GM12801 (cell line): Measurements from ENCODE around the gene PLCL1.

Source experiments
- CTCF ChIP-seq: IDR thresholded peaks from one replicate; pipeline ENCODE4 v1.5.1; 2011; ENCODE audit warnings: control low read depth; ENCODE audit not compliant: insufficient read length; ENCODE audit errors: extremely low read depth

PLCL1 gene

GRCh38 chr2:198017068-198017467 is 212.7 kb downstream of the PLCL1 start:
- TF ChIP-seq CTCF: no peak

DNA sequence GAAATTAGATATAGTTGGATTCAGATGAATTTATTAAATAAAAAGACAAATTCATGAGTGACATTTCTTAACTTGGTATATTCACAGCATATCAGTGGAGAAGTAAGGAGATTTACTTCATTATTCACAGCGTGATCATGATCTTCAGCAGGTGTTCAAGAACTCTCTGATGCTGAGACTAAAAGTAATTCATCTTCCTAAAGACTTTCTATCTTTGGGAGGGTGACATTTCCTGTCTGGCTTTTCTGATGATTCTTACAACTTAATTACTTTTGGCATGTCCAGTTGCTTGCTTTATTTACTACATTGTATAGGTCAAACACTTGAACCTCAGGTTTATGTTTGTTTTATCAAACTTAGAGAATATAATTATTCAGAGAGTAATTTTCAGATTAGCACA is 224.6 kb downstream of the PLCL1 start:
- no peak for TF ChIP-seq CTCF

DNA sequence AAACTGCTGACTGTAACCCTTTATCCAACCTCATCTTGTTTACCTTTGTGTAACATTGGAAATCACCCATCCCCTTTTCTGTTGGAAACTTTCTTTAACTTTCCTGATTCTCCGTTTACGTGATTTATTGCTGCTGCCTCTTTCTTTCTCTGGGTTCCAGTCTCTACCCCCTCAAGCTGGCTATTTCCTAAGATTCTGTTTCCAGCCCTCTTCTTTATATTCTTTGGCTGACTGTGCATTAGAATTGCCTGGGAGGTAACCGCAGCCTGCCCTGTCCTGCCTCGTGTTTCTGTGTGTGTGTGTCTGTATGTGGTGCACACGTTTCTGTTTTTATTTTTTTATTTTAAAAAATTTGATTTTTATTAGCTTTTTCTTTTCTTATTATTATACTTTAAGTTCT is 229.2 kb downstream of the PLCL1 start:
- no peak for TF ChIP-seq CTCF

- TF ChIP-seq CTCF: no peak
Observed at GRCh38 chr2:198036029-198036879, 231.9 kb downstream of the PLCL1 start.

DNA sequence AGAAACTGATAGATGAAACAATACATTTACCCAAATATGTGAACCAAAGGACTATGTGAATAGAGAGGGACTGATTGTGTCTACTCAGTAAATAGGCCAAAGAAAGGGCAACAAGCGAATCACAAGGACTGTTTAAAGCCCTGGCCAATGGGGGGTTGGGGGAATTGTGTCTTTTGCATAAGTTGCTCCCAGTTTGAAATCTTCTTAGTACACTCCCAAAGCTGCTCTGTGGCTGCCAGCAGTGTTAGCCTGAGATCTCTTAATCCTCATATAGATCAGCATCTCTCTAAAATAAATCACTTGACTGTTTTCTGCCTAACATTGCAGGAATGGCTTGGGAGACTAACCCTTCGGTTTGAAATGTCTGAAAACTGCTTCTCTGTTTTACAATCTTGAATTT is 236.4 kb downstream of the PLCL1 start:
- TF ChIP-seq CTCF: no peak

DNA sequence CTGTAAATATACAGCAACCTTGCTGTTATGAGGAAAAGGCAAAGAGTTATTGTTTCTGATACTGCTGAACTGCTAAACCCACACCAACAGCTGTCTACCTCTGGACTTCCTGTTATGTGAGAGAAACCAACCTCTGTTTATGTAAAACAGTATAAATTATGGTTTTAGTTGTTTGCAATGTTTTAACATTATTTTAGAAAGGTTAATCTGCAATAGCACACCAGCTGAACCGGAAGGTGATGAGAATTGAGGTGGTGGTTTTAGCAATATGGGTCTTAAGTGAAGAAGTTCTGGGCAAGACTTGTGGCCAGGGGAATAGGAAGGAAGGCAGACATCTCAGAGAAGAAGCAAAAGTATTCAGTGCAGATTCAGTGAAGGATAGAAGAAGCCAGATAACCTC is 237.8 kb downstream of the PLCL1 start:
- TF ChIP-seq CTCF: no peak

DNA sequence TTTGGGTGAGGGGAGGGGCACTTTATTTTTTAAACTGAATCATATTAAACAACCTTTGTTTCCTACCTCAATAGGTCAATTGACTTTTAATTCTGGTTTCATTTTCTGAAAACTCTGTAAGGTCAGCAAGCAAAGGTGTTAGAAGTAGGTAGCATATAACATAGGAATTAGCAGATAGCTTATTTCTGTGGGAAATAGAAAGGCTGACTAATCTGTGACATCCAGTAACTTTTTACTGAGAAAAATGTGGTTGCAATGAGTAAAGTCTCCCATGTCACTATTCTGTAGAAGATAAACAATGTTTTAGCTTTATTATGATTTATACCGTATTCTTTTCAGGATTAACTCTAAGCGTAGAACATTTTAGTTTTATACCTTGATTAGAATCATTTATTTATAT is 240.4 kb downstream of the PLCL1 start:
- TF ChIP-seq CTCF: no peak

DNA sequence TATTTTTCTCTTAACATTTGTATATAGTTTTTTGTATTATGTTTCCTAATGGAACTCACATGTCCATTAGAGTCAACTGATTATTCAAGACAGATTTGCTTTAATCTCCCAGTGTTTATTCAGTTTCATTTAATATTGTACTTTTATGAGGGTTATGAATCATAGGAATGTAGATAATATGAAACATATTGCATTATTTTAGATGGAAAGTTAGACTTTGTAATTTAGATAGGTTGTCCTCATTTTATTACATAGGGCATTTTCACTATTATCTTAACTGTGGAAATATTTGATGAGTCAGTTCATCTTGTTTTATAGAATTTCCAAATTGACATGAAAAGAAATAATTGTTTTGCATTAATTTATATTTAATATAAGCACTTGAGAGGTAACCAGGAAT is 240.8 kb downstream of the PLCL1 start:
- TF ChIP-seq CTCF: no peak
